Natural killer cell treated with Interleukin-12 subunit alpha and Interleukin-12 subunit beta and Interleukin-15 and Interleukin-18, amount 100 ng/mL, for 72 hours (primary cell): ENCODE results near the gene WBP2. TPM values are rescaled to one million over a fixed set of nuclear protein-coding genes. Genes with fewer than 3 reads are reported as not detected.

Experiments used
- ATAC-seq, 2 donors: fragments of 150-1000 bp; cut with Tn5 transposase in 1 of 2; sonication (Bioruptor Pico), chemical (Tn5 transposase) in 1 of 2; 2 replicates each; pipeline ENCODE4 v1.10.0; 2021
- DNase-seq: peaks from one replicate; pipeline ENCODE4 v3.0.0; 2022; ENCODE audit warnings: low spot score
- H3K27ac Mint-ChIP-seq, 2 donors: 1 replicate in 1 of 2; 2 replicates in 1 of 2; pipeline ENCODE4 v1.8.0; 2022; ENCODE audit warnings: mixed read lengths in 2 of 2, mild to moderate bottlenecking in 1 of 2, moderate library complexity in 1 of 2
- H3K27me3 Mint-ChIP-seq, 2 donors: 1 replicate in 1 of 2; 2 replicates in 1 of 2; pipeline ENCODE4 v1.8.0; 2022; ENCODE audit warnings: mixed read lengths in 2 of 2
- H3K36me3 Mint-ChIP-seq: one replicate; pipeline ENCODE4 v1.8.0; 2022; ENCODE audit warnings: mixed read lengths
- H3K4me1 Mint-ChIP-seq, 2 donors: 1 replicate in 1 of 2; 2 replicates in 1 of 2; pipeline ENCODE4 v1.8.0; 2022; ENCODE audit warnings: low read depth in 2 of 2, mixed read lengths in 2 of 2, mild to moderate bottlenecking in 1 of 2
- H3K4me3 Mint-ChIP-seq: one replicate; pipeline ENCODE4 v1.8.0; 2022; ENCODE audit warnings: mixed read lengths
- H3K9me3 Mint-ChIP-seq: 2 replicates; pipeline ENCODE4 v1.8.0; 2022; ENCODE audit warnings: mixed read lengths
- total RNA-seq, 2 donors: library from RNA; stranded (reverse); gene quantifications; one replicate each; pipeline ENCODE4 v1.2.3, GENCODE V29; 2022

WBP2 gene
- total RNA-seq, 2 donors from 2014 or later, result 73.8 to 101 TPM

DNA sequence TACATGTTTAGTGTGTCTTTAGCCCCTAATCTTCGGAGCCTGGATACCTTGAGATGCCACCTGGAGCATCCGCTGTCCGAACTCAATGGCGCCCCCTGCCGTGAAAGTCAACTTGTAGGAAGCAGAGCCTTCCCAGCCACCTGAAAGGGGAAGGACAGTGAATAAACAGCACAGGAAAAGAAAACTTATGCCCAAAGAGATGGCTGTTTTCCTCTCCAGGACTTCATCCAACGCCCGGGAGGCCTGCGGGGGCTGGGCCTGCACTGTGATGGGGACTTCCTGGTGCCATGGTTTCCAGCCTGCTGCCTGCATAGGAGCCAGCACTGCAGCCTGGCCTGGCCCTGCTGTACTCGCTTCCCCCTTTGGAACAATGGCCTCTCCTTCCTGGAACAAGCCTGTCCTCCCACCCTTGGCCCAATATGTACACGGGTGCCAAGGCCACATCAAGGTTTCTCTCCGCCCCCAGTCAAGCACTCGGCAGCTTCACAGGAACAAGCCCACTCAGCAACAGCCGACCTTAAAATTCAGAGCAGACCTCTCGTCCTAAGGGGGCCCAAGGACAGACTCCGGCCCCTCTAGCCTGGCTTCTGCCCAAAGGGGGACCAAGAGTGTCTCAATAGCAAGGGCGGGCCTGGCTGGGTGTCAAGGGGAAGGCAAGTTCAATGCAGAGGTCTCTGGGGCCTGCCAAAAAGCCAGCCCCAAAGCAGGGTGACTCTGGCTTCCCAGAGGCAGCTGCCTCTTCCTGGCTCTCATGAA, 6.4 kb downstream of the WBP2 start:
- Mint-ChIP-seq H3K4me1 (peaks cover 6 to 15% of the 10 kb centered on the region in 2 donors), H3K27ac (no peak overlapping the region), H3K4me3 (no peak overlapping the region), H3K27me3 (no peaks in the 10 kb centered on the region), H3K9me3 (no peaks in the 10 kb centered on the region), H3K36me3 (no peaks in the 10 kb centered on the region)
- DNase-seq, result no peak
- no peak for ATAC-seq

DNA sequence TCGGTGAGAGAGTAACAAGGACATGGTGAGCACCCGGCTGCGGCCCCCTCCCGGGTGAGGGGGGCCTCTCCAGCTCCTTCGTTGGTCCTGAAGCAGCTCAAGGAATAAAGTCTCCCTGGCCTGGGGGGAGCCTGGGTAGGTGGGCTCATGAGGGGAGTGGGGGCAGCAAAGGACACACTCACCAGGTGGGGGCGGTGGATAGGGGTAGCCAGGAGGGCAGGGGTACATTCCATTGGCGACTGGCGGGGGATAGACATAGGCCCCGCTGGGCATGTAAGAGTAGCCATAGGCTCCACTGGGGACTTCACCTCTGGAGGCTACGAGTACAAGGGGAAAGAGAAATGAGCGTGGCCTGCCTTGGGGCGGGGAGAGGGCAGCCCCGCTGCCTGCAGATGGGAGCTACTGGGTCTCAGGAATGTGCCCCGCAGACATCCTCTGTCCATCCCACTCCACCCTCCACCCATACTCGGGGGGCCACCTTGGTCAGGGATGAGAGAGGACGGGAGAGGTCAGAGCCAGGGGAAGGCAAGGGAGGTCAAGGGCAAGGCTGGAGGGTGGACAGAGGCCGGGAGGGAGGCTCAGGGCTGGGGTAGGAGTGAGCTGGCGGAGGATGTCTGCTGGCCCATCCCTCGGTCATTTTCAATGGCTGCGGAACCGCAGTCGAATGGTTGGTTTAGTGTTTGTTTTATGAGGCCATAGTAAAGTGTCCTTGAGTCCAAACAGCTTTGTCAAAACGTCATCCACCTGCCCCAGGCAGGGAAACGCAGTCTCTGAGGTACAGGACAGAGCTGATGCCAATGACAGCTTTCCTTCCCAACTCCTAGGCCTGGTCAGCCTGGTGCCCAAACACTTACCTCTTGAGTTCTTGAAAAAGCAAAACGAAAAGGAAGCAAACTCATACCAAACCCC, 7.3 kb downstream of the WBP2 start:
- ATAC-seq (no peak), DNase-seq (no peak)
- no peaks in the 10 kb centered on the region for H3K36me3 Mint-ChIP-seq
- H3K4me3 Mint-ChIP-seq, result no peak overlapping the region
- H3K9me3 Mint-ChIP-seq, result no peaks in the 10 kb centered on the region
- H3K27me3 Mint-ChIP-seq, result no peaks in the 10 kb centered on the region
- H3K4me1 Mint-ChIP-seq, result peaks cover 6 to 10% of the 10 kb centered on the region in 2 donors
- no peak overlapping the region for H3K27ac Mint-ChIP-seq

DNA sequence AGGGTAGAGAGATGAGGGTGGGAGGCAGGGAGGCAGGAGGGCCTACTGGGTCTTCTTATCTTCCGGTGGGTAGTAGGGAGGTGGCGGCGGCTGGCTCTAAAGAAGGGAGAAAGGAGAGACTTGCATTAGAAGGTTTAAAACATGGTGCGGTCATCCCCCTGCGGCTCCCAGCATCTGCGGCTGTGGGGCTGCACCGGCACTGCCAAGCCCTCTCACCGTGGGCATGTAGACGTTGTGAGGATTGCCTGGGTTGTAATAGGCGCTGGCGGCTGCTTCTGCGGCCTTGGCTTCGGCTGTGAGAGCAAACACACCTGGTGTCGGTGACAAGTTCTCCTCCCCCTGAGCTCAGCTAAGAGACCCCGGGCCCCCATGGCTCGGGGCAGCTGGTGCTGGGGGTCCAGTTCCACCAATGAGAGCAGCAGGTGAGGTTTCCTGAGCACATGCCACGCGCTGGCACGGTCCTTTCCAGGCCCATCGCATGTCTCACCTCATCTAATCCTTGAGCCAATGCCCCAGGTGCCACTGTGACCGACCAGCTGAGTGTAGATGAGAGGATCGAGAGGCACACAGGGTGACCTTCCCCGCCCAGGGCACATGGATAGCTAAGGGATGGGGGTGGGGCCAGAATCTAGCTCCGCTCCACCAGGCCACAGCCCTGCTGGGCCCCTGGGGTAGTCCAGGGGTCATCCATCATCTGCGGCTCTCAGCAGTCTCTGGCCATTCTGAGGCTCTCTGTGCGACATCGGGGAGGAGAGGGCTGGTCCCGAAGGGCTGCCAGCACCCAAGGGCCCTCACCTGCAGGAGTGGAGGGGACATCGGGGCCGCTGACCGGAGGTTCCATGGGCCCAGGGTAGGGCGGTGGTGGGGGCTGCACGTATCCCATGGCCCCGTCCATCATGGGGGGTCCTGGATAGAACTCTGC, 8.2 kb downstream of the WBP2 start:
- DNase-seq, result no peak
- Mint-ChIP-seq H3K9me3 (no peaks in the 10 kb centered on the region), H3K27ac (no peak overlapping the region), H3K4me1 (peaks cover 6 to 13% of the 10 kb centered on the region in 2 donors), H3K27me3 (no peaks in the 10 kb centered on the region), H3K36me3 (no peaks in the 10 kb centered on the region), H3K4me3 (no peak overlapping the region)
- no peak for ATAC-seq

DNA sequence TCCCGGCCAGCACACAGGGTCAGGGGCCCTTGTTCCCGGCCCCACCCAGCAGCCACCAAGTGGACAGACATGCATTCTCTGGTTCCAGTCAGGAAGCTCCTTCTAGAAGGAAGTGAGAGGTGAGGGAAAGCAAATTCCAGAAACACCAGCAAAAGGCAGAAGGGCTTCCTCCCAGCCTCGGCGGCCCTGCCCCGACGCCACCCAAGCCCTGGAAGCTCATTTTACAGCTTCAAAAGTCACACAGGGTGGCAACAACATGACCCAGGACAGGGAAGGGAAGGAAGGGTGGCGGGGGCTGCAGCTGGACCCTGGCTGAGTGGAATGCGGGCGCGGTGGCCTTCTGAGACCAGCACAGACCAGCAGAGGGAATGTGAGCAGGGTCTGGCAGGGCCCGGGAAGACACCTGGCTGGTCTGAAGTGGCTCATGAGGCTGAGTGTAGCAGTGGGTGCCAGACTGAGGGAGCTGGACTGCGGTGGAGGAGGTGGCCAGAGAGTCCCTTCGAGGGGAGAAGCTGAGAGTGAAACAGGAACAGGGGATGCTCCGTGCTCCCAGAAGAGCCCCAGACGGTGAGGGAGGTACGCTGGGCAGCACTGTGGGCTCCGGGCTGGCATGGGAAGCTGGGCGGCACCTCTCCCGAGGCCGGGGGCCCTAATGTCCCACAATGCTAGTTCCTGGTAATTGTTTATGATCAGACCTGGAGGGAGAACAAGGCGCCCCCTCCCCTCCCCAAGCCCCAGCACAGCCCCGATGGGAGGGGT, 9.0 kb downstream of the WBP2 start:
- H3K4me1 Mint-ChIP-seq, result peaks cover 6 to 13% of the 10 kb centered on the region in 2 donors
- no peaks in the 10 kb centered on the region for H3K36me3 Mint-ChIP-seq
- DNase-seq, result no peak
- no peak overlapping the region for H3K4me3 Mint-ChIP-seq
- peak overlapping the region; percentile 64 to 85 for H3K27ac Mint-ChIP-seq
- no peaks in the 10 kb centered on the region for H3K9me3 Mint-ChIP-seq
- H3K27me3 Mint-ChIP-seq, result no peaks in the 10 kb centered on the region
- ATAC-seq, result no peak

DNA sequence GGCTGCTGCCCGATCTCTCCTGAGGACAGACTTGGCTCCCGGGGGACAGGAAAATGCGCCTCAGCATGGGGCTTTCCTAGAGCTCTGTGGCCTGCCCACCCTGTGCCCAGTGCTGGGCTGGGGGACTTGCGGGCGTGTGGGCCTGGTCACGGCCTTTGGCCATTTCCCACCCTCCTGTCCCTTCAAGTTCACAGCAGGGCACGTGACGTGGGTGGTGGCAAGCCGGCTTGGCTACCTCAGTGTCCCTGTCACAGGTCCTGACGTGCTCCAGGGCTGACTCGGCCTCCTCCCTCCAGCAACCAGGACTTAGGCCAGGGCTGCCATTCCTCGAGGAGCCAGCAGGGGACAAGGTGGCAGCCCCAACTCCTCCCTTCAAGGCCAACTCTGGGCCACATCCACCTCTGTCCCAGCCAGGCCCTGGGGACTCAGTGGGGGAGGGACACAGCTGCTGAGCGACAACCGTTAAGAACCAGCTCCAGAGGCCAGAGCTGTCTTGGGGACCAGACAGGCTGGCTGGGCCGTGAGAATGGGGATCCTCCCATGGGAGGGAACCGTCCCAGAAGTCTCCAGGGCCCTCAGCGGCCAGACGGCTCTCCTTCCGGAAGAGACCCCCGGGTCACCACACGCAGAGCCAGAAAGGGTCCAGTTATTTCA, 9.9 kb downstream of the WBP2 start:
- no peaks in the 10 kb centered on the region for H3K9me3 Mint-ChIP-seq
- no peak overlapping the region for H3K4me3 Mint-ChIP-seq
- ATAC-seq, result peak; percentile 67 to 71
- H3K27me3 Mint-ChIP-seq, result no peaks in the 10 kb centered on the region
- peaks cover 6 to 13% of the 10 kb centered on the region in 2 donors for H3K4me1 Mint-ChIP-seq
- DNase-seq, result peak; percentile 77
- H3K27ac Mint-ChIP-seq, result peak overlapping the region; percentile 64 to 85
- no peaks in the 10 kb centered on the region for H3K36me3 Mint-ChIP-seq

DNA sequence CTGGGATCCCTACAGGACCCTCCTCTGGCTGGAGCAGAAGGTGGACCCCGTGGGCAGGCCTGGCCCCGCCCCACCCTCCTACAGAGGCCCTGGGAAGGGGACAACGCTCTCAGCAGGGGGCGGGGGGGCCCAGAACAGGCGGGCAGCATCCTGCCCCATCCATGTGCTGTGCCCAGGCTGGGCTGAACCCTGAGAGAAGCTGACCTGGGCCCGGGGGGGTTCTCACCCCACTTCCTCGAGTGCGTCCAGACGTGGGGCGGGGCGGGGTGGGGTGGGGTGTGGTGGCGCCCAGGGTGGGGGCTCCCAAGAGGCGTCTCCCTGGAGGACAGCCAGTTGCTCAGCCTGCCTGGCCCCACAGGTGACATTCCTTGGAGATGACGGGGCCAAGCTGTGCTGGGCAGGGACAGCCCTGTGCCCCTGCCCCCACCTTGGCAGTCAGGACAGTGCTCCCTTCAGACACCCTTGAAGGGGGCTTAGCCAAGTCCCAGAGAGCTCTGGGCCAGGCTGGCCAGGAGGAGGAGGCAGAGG, 10.5 kb downstream of the WBP2 start:
- H3K4me3 Mint-ChIP-seq, result peak overlapping the region; percentile 89
- peaks cover 6 to 13% of the 10 kb centered on the region in 2 donors for H3K4me1 Mint-ChIP-seq
- no peaks in the 10 kb centered on the region for H3K36me3 Mint-ChIP-seq
- no peaks in the 10 kb centered on the region for H3K27me3 Mint-ChIP-seq
- peak overlapping the region; percentile 81 to 93 for H3K27ac Mint-ChIP-seq
- no peak for DNase-seq
- peak; percentile 2 to 34 for ATAC-seq
- H3K9me3 Mint-ChIP-seq, result no peaks in the 10 kb centered on the region

DNA sequence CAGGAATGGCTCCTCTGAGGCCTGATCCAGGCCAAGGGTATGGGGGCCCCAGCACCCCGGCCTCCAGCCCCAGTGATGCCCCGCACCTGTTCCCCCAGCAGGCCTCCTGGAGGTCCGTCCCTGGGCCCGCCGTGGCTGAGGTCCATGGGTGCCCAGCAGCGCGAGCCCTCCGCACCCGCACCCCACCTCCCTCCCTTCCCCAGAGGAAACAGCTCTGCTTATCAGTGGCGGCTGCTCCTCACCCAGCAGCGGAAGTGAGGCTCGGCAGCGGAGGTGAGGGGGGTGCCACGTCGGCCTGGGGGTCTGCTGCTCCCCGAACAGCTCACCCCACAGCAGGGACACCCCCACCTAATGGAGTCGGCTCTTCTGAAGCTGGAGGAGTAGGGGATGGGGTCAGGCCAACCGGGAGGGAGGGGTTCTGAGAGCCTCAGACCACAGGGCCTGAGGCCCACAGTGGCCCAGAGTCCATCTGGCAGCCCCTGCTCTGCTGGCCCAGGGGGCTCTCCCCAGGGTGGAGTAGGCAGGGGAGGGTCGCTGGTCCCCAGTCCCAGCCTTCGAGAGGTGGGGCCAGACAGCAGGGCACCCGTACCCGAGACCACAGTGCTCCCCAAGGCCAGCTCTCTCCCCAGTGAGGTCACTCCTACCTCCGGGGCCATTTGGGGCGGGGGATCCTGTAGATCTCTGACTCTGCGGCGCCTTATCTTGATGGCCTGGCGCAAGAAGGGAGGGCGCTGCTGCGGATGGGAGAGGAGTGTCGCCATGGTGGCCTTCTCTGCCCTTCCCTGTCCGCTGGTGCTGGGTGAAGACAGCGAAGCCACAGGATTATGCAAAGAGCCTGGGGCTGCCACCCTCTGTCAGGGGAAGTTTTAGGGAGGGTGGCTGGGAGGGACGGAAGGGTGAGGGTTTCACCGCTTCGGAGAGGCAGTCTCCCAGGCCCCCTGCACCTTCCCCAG, 11.3 kb downstream of the WBP2 start, which contains the start of gene UNC13D:
UNC13D (minus strand) TSS at position 828 of the 953 bp plus-strand sequence; CDS start at position 761, 67 bp downstream.
- H3K4me3 Mint-ChIP-seq, result peak within 1 kb of the TSS; percentile 89
- no peaks in the 10 kb centered on the region for H3K27me3 Mint-ChIP-seq
- DNase-seq (peak; percentile 84), ATAC-seq (peak; percentile 80 to 89)
- peaks cover 6 to 13% of the 10 kb centered on the region in 2 donors for H3K4me1 Mint-ChIP-seq
- H3K36me3 Mint-ChIP-seq, result no peaks in the 10 kb centered on the region
- H3K27ac Mint-ChIP-seq, result peak within 1 kb of the TSS; percentile 81 to 93
- H3K9me3 Mint-ChIP-seq, result no peaks in the 10 kb centered on the region

DNA sequence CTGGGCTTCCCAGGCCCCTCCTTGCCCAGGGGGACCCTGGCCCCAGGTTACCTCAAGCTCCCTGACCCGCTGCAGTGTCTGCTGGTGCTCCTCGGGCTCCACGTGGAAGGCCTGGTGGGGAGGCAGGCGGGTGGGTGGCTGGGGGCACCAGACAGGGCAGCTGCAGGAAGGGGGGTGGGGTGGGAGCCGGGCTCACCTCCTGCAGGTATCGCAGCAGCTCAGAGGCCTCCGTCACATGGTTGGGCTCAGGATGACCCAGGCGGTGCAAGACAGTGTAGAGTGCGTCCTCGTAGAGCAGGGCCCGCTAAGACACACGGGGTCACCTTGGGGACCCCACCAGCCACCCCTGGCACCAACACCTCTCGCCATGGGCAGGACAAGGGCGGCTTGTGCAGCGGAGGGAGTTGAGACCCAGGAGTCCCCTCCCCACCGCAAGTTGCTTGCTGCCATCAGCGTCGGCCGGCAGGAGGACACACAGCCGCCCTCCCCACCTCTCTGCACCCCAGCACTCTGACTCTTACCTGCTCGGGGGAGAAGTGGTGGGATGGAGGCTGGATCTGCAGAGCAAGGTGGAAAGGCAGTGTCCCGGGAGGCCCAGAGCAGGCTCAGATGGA, 12.1 kb downstream of the WBP2 start:
- ATAC-seq (peak in 1 of 2 donors; percentile 12), DNase-seq (no peak)
- peak overlapping the region; percentile 89 for H3K4me3 Mint-ChIP-seq
- H3K4me1 Mint-ChIP-seq, result peaks cover 6 to 11% of the 10 kb centered on the region in 2 donors
- H3K27me3 Mint-ChIP-seq, result no peaks in the 10 kb centered on the region
- H3K9me3 Mint-ChIP-seq, result no peaks in the 10 kb centered on the region
- peak overlapping the region; percentile 81 to 93 for H3K27ac Mint-ChIP-seq
- H3K36me3 Mint-ChIP-seq, result no peaks in the 10 kb centered on the region

DNA sequence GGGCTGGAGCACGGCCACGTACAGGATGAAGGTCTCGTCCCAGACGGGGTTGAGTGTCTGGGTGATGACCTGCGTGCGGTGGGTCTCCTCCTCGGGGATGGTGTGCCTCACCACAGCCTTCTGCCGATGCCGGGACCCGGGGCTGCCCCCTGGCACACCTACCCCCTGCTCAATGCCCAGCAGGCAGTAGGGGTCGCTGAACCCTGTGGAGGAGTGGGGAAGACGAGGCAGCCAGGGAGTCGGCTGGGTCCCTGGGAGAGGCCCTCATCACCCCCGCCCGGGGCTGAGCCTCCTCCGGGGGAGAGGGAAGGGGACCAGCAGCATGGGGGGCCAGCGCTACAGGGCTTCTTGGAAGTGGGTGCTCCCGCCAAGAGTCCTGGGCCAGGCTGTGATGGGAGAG, 12.7 kb downstream of the WBP2 start:
- no peaks in the 10 kb centered on the region for H3K36me3 Mint-ChIP-seq
- peak overlapping the region; percentile 23 to 58 for H3K27ac Mint-ChIP-seq
- no peak for ATAC-seq
- DNase-seq, result no peak
- no peaks in the 10 kb centered on the region for H3K27me3 Mint-ChIP-seq
- peaks cover 6 to 13% of the 10 kb centered on the region in 2 donors for H3K4me1 Mint-ChIP-seq
- peak overlapping the region; percentile 89 for H3K4me3 Mint-ChIP-seq
- no peaks in the 10 kb centered on the region for H3K9me3 Mint-ChIP-seq

DNA sequence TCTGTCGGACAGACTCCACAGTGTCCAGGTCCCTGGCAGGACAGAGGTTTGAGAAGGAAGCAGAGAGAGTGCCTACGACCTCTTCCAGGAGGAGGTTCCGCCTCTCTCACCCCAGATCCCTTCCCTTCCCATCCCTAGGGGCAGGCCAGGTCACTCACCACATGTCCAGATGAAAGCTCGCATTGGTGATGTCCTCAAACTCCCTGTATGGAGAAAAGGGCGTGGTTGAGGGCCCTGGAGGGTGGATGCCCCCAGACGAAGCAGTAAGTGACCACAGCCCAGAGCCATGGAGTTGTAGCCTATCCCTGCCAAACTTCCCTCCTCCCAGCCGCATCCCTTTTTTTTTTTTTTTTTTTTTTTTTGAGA, 14.4 kb downstream of the WBP2 start:
- no peaks in the 10 kb centered on the region for H3K36me3 Mint-ChIP-seq
- H3K9me3 Mint-ChIP-seq, result no peaks in the 10 kb centered on the region
- peaks cover 6 to 13% of the 10 kb centered on the region in 2 donors for H3K4me1 Mint-ChIP-seq
- DNase-seq (no peak), ATAC-seq (no peak)
- no peak overlapping the region for H3K27ac Mint-ChIP-seq
- H3K4me3 Mint-ChIP-seq, result no peak overlapping the region
- H3K27me3 Mint-ChIP-seq, result no peaks in the 10 kb centered on the region
